ENCODE data around the gene PPP1R12A. TPM values are rescaled to one million over a fixed set of nuclear protein-coding genes. Genes with fewer than 3 reads are reported as not detected.
"Not testable (repeated sequence)": the region's sequence is repeated elsewhere in the genome, so short reads cannot be mapped to it uniquely, and the experiment has no call there.

Gene PPP1R12A
- total RNA-seq, 3 donors from 2014 or later, result 64.8 to 137 (median 134) TPM

- no peaks in the 10 kb centered on the region for H3K36me3 ChIP-seq
- H3K9me3 ChIP-seq, result no peaks in the 10 kb centered on the region
- H3K27me3 ChIP-seq, result no peaks in the 10 kb centered on the region
- H3K27ac ChIP-seq, result no peak overlapping the region
- H3K4me3 ChIP-seq, result no peak overlapping the region
- no peak for DNase-seq (ENCODE audit: low spot score in 2 of 2)
- intact Hi-C loops (cut with DNase I; ENCODE audit: low total_unique reads), result no loop called here
- H3K4me1 ChIP-seq, result no peaks in the 10 kb centered on the region
- TF ChIP-seq POLR2AphosphoS5 (IDR thresholded peaks at IDR 0.05), result no peak
- TF ChIP-seq CTCF (IDR thresholded peaks at IDR 0.05), result no peak
- TF ChIP-seq POLR2A (IDR thresholded peaks at IDR 0.05), result no peak
Measured at GRCh38 chr12:79881351-79881750, 53.5 kb downstream of the PPP1R12A start.

GRCh38 chr12:79878506-79878905 lies 56.4 kb downstream of the PPP1R12A start:
- H3K36me3 ChIP-seq; H3K4me1 ChIP-seq; H3K27ac ChIP-seq; DNase-seq (ENCODE audit: low spot score in 2 of 2); H3K27me3 ChIP-seq; H3K9me3 ChIP-seq; H3K4me3 ChIP-seq; intact Hi-C loops (cut with DNase I; ENCODE audit: low total_unique reads): not testable (repeated sequence)

- no peak overlapping the region for H3K27ac ChIP-seq
- peaks cover 0 to 4% of the 10 kb centered on the region in 2 donors for H3K4me1 ChIP-seq
- H3K9me3 ChIP-seq, result no peaks in the 10 kb centered on the region
- intact Hi-C loops (cut with DNase I; ENCODE audit: low total_unique reads), result no loop called here
- no peaks in the 10 kb centered on the region for H3K36me3 ChIP-seq
- no peaks in the 10 kb centered on the region for H3K27me3 ChIP-seq
- DNase-seq (ENCODE audit: low spot score in 2 of 2), result no peak
- no peak overlapping the region for H3K4me3 ChIP-seq
- TF ChIP-seq POLR2A (IDR thresholded peaks at IDR 0.05), result no peak
- TF ChIP-seq POLR2AphosphoS5 (IDR thresholded peaks at IDR 0.05), result no peak
- TF ChIP-seq CTCF (IDR thresholded peaks at IDR 0.05), result no peak
Measured at GRCh38 chr12:79877246-79877645, 57.7 kb downstream of the PPP1R12A start.

GRCh38 chr12:79874665-79875064 lies 60.2 kb downstream of the PPP1R12A start:
- Histone ChIP-seq H3K4me3 (no peak overlapping the region), H3K9me3 (no peaks in the 10 kb centered on the region), H3K36me3 (no peaks in the 10 kb centered on the region), H3K27me3 (no peaks in the 10 kb centered on the region), H3K4me1 (peaks cover 0 to 4% of the 10 kb centered on the region in 2 donors), H3K27ac (no peak overlapping the region)
- no peak for DNase-seq (ENCODE audit: low spot score in 2 of 2)
- intact Hi-C loops (cut with DNase I; ENCODE audit: low total_unique reads), result no loop called here
- TF ChIP-seq POLR2AphosphoS5 (IDR thresholded peaks at IDR 0.05), result no peak

GRCh38 chr12:79873201-79873600 lies 61.7 kb downstream of the PPP1R12A start:
- no peaks in the 10 kb centered on the region for H3K27me3 ChIP-seq
- no peak for DNase-seq (ENCODE audit: low spot score in 2 of 2)
- no peak overlapping the region for H3K27ac ChIP-seq
- no peak overlapping the region for H3K4me3 ChIP-seq
- intact Hi-C loops (cut with DNase I; ENCODE audit: low total_unique reads), result no loop called here
- H3K4me1 ChIP-seq, result peaks cover 0 to 4% of the 10 kb centered on the region in 2 donors
- H3K9me3 ChIP-seq, result no peaks in the 10 kb centered on the region
- TF ChIP-seq POLR2A (IDR thresholded peaks at IDR 0.05), result no peak
- TF ChIP-seq CTCF (IDR thresholded peaks at IDR 0.05), result no peak
- TF ChIP-seq POLR2AphosphoS5 (IDR thresholded peaks at IDR 0.05), result no peak
- no peaks in the 10 kb centered on the region for H3K36me3 ChIP-seq

GRCh38 chr12:79871621-79872020 lies 63.3 kb downstream of the PPP1R12A start:
- Histone ChIP-seq H3K4me1 (peaks cover 0 to 4% of the 10 kb centered on the region in 2 donors), H3K9me3 (no peaks in the 10 kb centered on the region), H3K36me3 (no peaks in the 10 kb centered on the region), H3K4me3 (no peak overlapping the region), H3K27me3 (no peaks in the 10 kb centered on the region), H3K27ac (no peak overlapping the region)
- no peak for DNase-seq (ENCODE audit: low spot score in 2 of 2)
- no peak for TF ChIP-seq CTCF (IDR thresholded peaks at IDR 0.05)
- no peak for TF ChIP-seq POLR2AphosphoS5 (IDR thresholded peaks at IDR 0.05)
- no peak for TF ChIP-seq POLR2A (IDR thresholded peaks at IDR 0.05)
- intact Hi-C loops (cut with DNase I; ENCODE audit: low total_unique reads), result no loop called here

All from breast epithelium (tissue), 4 donors.